ENCODE measurements around the gene PEX14. TPM values are rescaled to one million over a fixed set of nuclear protein-coding genes. Genes with fewer than 3 reads are reported as not detected.

PEX14 gene
- total RNA-seq, 2 donors from 2014 or later = 20.7 to 23.7 TPM

- H3K9me3 Mint-ChIP-seq = no peaks in the 10 kb centered on the region
- H3K36me3 Mint-ChIP-seq = no peaks in the 10 kb centered on the region
- no peak overlapping the region for H3K27ac Mint-ChIP-seq
- no peaks in the 10 kb centered on the region for H3K27me3 Mint-ChIP-seq
- H3K4me1 Mint-ChIP-seq (ENCODE audit: low read depth in 2 of 2) = no peaks in the 10 kb centered on the region
- ATAC-seq (no peak), DNase-seq (ENCODE audit: low spot score) (no peak)
- no peak overlapping the region for H3K4me3 Mint-ChIP-seq
These were observed 182.5 kb downstream of the PEX14 start for GRCh38 chr1:10657088-10657847.

DNA sequence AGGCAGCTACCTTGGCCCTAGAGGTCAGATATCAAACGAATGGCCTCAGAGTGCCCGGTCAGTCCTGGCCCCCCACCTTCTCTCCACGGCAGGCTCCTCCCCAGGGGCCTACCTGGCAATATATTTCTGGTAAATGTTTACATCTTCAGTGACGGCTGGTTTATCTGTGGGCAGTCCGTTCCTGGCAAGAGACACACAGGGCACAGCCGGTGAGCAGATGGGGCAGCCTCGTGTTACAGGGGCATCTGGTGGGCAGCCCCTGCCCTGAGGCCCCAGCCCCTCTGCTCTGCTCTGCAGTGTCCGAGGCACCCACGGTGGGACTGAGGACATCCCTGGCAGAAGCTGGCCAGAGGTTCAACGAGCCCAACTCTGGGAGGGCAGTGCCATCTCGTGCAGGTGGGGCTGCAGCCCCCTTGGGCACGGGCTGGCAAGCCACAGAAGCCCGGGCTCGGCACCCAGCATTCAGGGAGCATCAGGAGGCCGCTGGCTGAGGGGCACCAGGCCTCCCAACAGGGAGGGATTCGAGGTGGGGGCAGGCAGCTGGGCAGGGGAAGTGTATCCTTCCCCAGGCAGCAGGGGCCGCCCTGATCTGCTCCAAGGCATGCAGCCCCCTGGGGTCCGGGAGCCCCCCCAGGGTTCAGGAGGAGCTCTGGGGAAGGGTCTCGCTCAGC lies 183.8 kb downstream of the PEX14 start:
- no peak overlapping the region for H3K4me3 Mint-ChIP-seq
- ATAC-seq = no peak
- no peaks in the 10 kb centered on the region for H3K27me3 Mint-ChIP-seq
- no peaks in the 10 kb centered on the region for H3K9me3 Mint-ChIP-seq
- no peak for DNase-seq (ENCODE audit: low spot score)
- H3K36me3 Mint-ChIP-seq = no peaks in the 10 kb centered on the region
- no peaks in the 10 kb centered on the region for H3K4me1 Mint-ChIP-seq (ENCODE audit: low read depth in 2 of 2)
- H3K27ac Mint-ChIP-seq = no peak overlapping the region

DNA sequence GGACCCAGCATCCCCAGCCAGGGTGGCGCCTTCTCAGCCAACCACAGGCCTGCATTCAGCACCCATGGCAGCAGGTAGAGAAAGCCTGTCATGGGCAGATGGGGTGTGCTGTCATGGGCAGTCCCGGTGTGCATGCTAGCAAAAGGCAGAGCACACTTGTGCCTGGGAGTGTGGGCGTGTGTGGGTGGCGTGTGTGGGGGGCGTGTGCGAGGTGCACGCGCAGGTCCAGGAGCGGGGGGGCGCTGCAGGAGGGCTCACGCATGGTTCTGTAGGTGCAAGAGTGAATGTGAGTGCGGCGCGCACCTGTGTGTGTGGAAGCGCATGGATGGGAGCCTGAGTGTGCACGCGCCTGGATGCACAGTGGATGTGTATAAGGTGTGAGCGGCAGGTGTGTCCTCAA lies 184.5 kb downstream of the PEX14 start:
- no peak for ATAC-seq
- Mint-ChIP-seq H3K36me3 (no peaks in the 10 kb centered on the region), H3K27ac (no peak overlapping the region), H3K27me3 (no peaks in the 10 kb centered on the region), H3K4me3 (no peak overlapping the region), H3K9me3 (no peaks in the 10 kb centered on the region), H3K4me1 (ENCODE audit: low read depth in 2 of 2) (no peaks in the 10 kb centered on the region)
- DNase-seq (ENCODE audit: low spot score) = no peak

DNA sequence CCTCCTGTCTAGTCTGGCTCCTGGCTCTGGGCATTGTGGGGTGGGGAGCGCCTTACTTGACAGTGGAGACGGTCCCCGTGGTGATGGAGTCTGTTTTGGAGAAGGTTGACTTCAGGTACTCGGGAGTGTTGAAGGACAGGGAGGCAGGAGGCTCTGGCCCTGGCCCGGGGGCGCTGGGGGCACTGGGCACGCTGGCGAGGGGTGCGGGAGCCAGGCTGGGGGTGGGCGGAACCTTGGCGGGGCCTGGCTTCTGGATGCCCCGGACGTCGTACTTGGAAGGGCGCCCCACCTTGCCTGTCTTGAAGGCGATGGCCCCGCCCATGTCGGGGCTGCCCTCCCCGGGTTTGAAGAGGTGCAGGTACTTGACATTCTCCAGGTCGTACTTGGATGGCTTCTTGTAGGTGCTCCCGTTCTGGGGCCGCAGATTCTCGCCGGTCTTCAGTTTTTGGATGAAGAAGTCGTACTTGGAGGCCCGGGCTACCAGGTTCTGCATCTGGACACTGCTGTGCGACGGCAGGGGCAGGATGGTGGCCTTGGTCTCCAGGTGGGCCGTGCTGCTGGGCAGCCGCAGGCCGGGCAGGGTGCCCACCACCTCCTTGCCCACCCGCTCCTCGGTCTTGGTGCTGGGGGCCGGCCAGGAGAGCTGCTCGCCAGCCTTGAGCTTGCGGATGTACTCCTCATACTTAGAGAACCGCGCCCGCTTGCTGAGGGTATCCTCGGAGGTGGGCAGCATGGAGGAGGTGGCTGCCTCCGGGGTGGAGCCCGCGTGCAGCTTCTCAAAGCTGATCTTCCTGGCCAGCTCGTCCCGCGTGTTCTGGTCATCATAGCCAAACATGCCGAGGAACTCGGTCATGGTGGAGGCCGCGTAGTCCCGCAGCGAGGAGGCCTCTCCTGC lies 185.1 kb downstream of the PEX14 start:
- Mint-ChIP-seq H3K9me3 (no peaks in the 10 kb centered on the region), H3K36me3 (no peaks in the 10 kb centered on the region), H3K27me3 (no peaks in the 10 kb centered on the region), H3K27ac (no peak overlapping the region), H3K4me1 (ENCODE audit: low read depth in 2 of 2) (no peaks in the 10 kb centered on the region), H3K4me3 (no peak overlapping the region)
- ATAC-seq (no peak), DNase-seq (ENCODE audit: low spot score) (no peak)

DNA sequence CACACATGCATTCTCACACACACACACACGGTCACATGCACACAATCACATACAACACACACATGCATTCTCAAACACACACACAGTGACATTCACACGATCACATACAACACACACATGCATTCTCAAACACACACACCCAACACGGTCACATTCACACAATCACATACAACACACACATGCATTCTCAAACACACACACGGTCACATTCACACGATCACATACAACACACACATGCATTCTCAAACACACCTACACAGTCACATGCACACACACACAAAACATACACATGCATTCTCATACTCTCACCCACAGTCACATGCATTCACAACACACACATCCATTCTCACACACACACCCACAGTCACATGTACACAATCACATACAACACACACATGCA lies 186.7 kb downstream of the PEX14 start:
- Mint-ChIP-seq H3K27me3 (no peaks in the 10 kb centered on the region), H3K4me3 (no peak overlapping the region), H3K27ac (no peak overlapping the region), H3K4me1 (ENCODE audit: low read depth in 2 of 2) (no peaks in the 10 kb centered on the region), H3K36me3 (no peaks in the 10 kb centered on the region), H3K9me3 (no peaks in the 10 kb centered on the region)
- no peak for DNase-seq (ENCODE audit: low spot score)
- ATAC-seq = no peak

DNA sequence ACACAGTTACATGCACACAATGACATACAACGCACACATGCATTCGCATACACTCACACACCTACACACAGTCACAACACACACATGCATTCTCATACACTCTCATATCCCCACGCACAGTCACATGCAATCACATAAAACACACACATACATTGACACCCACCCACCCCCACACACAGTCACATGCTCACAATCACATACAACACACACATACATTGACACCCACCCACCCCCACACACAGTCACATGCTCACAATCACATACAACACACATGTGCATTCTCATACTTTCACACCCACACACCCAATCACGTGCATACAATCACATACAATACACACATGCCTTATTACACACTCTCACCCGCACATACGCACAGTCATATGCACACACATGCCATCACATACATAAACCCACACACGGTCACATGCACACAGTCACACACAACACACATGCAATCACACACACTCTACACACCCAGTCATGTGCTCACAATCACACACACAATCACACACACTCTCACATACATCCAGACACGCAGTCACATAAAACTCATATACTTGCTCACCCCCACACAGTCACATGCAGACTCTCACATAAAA lies 187.4 kb downstream of the PEX14 start:
- no peak for ATAC-seq
- no peaks in the 10 kb centered on the region for H3K36me3 Mint-ChIP-seq

DNA sequence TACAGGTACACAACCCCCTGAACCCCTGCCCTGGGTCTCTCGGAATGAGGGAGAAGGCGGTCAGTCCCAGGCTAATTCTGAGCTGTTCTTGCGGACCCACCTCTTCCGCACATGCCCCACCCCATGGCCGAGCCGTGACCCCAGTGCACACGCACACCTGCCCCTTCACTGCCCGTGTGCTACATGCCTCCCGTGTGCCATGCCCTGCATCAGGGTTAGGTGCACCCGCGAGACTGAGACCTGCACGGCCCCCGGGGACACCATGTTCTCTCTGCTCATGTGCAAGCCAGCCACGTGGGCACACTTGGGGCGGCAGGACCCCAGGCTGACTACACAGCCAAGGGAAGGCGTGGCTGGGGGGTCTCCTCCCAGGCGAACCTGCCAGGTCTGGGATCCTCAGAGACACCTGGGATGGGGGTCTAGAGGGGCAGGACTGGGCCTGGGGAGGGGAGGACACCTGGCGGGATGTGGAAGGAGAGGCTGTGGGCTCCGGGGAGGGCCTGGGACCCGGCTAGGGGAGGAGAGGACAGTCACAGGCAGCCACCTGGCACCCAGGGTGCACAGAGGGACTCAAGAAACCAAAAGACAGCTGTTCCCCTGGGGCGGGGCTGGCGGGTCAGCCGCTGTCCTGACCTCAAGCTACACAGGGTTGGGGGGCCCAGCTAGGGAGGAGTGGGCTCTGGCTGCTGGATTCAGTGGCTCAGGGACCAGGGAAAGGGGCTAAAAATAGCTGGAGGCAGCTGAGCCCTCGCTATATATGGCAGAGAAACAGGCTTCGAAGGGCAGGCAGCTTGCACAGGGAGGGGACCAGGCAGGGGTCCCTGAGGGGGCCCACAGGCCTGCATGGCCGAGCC lies 188.3 kb downstream of the PEX14 start:
- no peaks in the 10 kb centered on the region for H3K27me3 Mint-ChIP-seq
- H3K9me3 Mint-ChIP-seq = no peaks in the 10 kb centered on the region
- no peak overlapping the region for H3K27ac Mint-ChIP-seq
- H3K4me1 Mint-ChIP-seq (ENCODE audit: low read depth in 2 of 2) = no peaks in the 10 kb centered on the region
- no peaks in the 10 kb centered on the region for H3K36me3 Mint-ChIP-seq
- no peak overlapping the region for H3K4me3 Mint-ChIP-seq
- no peak for DNase-seq (ENCODE audit: low spot score)
- ATAC-seq = no peak

More for the DNA sequence above, 187.4 kb downstream of the PEX14 start:
- Mint-ChIP-seq H3K27ac (no peak overlapping the region), H3K27me3 (no peaks in the 10 kb centered on the region), H3K9me3 (no peaks in the 10 kb centered on the region), H3K4me1 (ENCODE audit: low read depth in 2 of 2) (no peaks in the 10 kb centered on the region), H3K4me3 (no peak overlapping the region)
- DNase-seq (ENCODE audit: low spot score) = no peak

GRCh38 chr1:10663678-10664035 lies 188.9 kb downstream of the PEX14 start:
- Mint-ChIP-seq H3K9me3 (no peaks in the 10 kb centered on the region), H3K27ac (no peak overlapping the region), H3K27me3 (no peaks in the 10 kb centered on the region), H3K36me3 (no peaks in the 10 kb centered on the region), H3K4me1 (ENCODE audit: low read depth in 2 of 2) (no peaks in the 10 kb centered on the region), H3K4me3 (no peak overlapping the region)
- ATAC-seq (no peak), DNase-seq (ENCODE audit: low spot score) (no peak)

- no peaks in the 10 kb centered on the region for H3K9me3 Mint-ChIP-seq
- H3K4me1 Mint-ChIP-seq (ENCODE audit: low read depth in 2 of 2) = no peaks in the 10 kb centered on the region
- no peak overlapping the region for H3K27ac Mint-ChIP-seq
- DNase-seq (ENCODE audit: low spot score) = no peak
- no peak for ATAC-seq
- no peaks in the 10 kb centered on the region for H3K27me3 Mint-ChIP-seq
- no peak overlapping the region for H3K4me3 Mint-ChIP-seq
- H3K36me3 Mint-ChIP-seq = no peaks in the 10 kb centered on the region
These were observed 189.5 kb downstream of the PEX14 start for GRCh38 chr1:10664251-10664650.

- Mint-ChIP-seq H3K27ac (no peak overlapping the region), H3K4me1 (ENCODE audit: low read depth in 2 of 2) (no peaks in the 10 kb centered on the region), H3K36me3 (no peaks in the 10 kb centered on the region), H3K9me3 (no peaks in the 10 kb centered on the region), H3K4me3 (no peak overlapping the region), H3K27me3 (no peaks in the 10 kb centered on the region)
- DNase-seq (ENCODE audit: low spot score) = no peak
- ATAC-seq = no peak
These were observed 190.5 kb downstream of the PEX14 start for GRCh38 chr1:10665226-10665625.

- ATAC-seq (no peak), DNase-seq (ENCODE audit: low spot score) (no peak)
- Mint-ChIP-seq H3K4me3 (no peak overlapping the region), H3K36me3 (no peaks in the 10 kb centered on the region), H3K4me1 (ENCODE audit: low read depth in 2 of 2) (peaks cover 0 to 9% of the 10 kb centered on the region in 2 donors), H3K9me3 (no peaks in the 10 kb centered on the region), H3K27ac (no peak overlapping the region), H3K27me3 (no peaks in the 10 kb centered on the region)
These were observed 191.4 kb downstream of the PEX14 start for GRCh38 chr1:10665930-10666850.

Data from natural killer cell treated with Interleukin-12 subunit alpha and Interleukin-12 subunit beta and Interleukin-15 and Interleukin-18, amount 100 ng/mL, for 72 hours (primary cell).